Activated B cell treated with CpG ODN at 0.5 μM for 24 hours (primary cell): ENCODE measurements around the gene SYT1. TPM values are rescaled to one million over a fixed set of nuclear protein-coding genes. Genes with fewer than 3 reads are reported as not detected.

Experiments used
- ATAC-seq: fragments of 200-7000 bp; cut with Tn5 transposase; one replicate; pipeline ENCODE4 v1.10.0; 2021; ENCODE audit warnings: low read depth, mild to moderate bottlenecking, moderate library complexity
- CTCF ChIA-PET: fragments of 350-600 bp; sonication (Branson Sonifier 250); formaldehyde crosslinking; loops from one replicate; lab custom pipeline; 2021; ENCODE audit warnings: antibody characterized with exemption; lab: Charles Lee
- POLR2A ChIA-PET: fragments of 350-600 bp; sonication (Branson Sonifier 250); formaldehyde crosslinking; loops from one replicate; lab custom pipeline; 2021; ENCODE audit warnings: antibody characterized with exemption; lab: Charles Lee
- DNase-seq: peaks from one replicate; pipeline ENCODE4 v3.0.0; 2022
- H3K27ac Mint-ChIP-seq: one replicate; pipeline ENCODE4 v1.8.0; 2020; ENCODE audit warnings: mixed read lengths
- H3K27me3 Mint-ChIP-seq: one replicate; pipeline ENCODE4 v1.8.0; 2021; ENCODE audit warnings: mixed read lengths
- H3K36me3 Mint-ChIP-seq: one replicate; pipeline ENCODE4 v1.8.0; 2021; ENCODE audit warnings: low read depth, mixed read lengths
- H3K4me1 Mint-ChIP-seq: one replicate; pipeline ENCODE4 v1.8.0; 2021; ENCODE audit warnings: mixed read lengths
- H3K4me3 Mint-ChIP-seq: one replicate; pipeline ENCODE4 v1.8.0; 2020; ENCODE audit warnings: mild to moderate bottlenecking, mixed read lengths
- H3K9me3 Mint-ChIP-seq: one replicate; pipeline ENCODE4 v1.8.0; 2020; ENCODE audit warnings: mixed read lengths
- intact Hi-C: fragments of 100-400 bp; cut with micrococcal nuclease; formaldehyde crosslinking; loops from one replicate; pipeline ENCODE4 v1.15.1; 2024
- total RNA-seq: library from RNA; stranded (reverse); gene quantifications from 2 replicates; pipeline ENCODE4 v1.2.3, GENCODE V29; 2022
- TF ChIP-seq, protein P1 (sequence below): fragments of 200-600 bp; IDR thresholded peaks from one replicate; pipeline ENCODE4 v1.8.0; 2022; ENCODE audit warnings: antibody characterized with exemption, mild to moderate bottlenecking

SYT1 gene
- total RNA-seq, 1 donor from 2014 or later = 0.49 TPM

DNA sequence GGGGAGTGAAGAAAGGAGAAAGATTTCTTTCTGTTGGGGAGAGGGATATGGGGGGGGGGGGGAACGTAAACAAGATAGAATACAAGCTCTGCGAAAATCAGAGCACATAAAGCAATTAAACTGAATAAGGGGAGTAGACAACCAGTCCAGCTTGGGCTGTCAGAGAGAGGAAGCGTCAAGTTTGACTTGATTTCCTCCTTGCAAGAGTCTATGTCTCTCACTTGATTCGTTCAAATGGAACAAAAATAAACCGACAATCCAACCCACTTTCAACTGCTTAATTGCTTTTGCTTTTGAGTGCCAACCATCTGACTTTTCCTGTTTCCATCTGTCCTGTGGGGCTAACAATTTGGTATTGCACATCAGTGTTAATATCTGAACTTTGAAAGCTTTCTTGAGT, 942 bp downstream of the SYT1 start:
- TF ChIP-seq, protein P1, sequence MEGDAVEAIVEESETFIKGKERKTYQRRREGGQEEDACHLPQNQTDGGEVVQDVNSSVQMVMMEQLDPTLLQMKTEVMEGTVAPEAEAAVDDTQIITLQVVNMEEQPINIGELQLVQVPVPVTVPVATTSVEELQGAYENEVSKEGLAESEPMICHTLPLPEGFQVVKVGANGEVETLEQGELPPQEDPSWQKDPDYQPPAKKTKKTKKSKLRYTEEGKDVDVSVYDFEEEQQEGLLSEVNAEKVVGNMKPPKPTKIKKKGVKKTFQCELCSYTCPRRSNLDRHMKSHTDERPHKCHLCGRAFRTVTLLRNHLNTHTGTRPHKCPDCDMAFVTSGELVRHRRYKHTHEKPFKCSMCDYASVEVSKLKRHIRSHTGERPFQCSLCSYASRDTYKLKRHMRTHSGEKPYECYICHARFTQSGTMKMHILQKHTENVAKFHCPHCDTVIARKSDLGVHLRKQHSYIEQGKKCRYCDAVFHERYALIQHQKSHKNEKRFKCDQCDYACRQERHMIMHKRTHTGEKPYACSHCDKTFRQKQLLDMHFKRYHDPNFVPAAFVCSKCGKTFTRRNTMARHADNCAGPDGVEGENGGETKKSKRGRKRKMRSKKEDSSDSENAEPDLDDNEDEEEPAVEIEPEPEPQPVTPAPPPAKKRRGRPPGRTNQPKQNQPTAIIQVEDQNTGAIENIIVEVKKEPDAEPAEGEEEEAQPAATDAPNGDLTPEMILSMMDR = no peak
- H3K36me3 Mint-ChIP-seq = peaks cover 3% of the 10 kb centered on the region
- no peak for ATAC-seq
- POLR2A ChIA-PET = interaction anchor here (0.6 kb wide), 1 partner anchor 61 kb away, joined by 4 read pairs; no protein-coding TSS in a partner anchor
- H3K27me3 Mint-ChIP-seq = peaks cover 12% of the 10 kb centered on the region
- H3K4me3 Mint-ChIP-seq = peak overlapping the region; percentile 86
- DNase-seq = no peak
- no peaks in the 10 kb centered on the region for H3K9me3 Mint-ChIP-seq
- CTCF ChIA-PET = no interaction called here
- intact Hi-C loops = no loop called here
- peaks cover 25% of the 10 kb centered on the region for H3K4me1 Mint-ChIP-seq
- H3K27ac Mint-ChIP-seq = no peak overlapping the region

DNA sequence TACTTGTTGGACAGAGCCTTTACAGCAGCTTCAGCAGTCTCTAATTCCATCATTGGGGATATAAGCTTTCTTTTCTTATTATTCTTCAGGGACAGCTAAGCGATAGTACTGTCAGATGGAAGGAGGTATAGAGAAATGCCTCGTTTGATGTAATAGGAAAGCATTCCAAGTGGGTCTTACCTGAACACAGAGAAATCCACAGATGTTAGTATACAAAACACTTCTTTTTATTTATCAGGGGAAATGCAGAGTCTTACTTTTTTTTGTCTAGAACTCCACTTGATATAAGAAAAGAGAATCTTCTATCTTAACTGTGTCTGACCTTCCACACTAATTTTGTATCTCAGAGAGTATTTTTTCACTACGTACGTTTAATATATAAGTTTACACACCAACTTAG, 1.9 kb downstream of the SYT1 start:
- Mint-ChIP-seq H3K9me3 (no peaks in the 10 kb centered on the region), H3K4me1 (peaks cover 30% of the 10 kb centered on the region), H3K27ac (no peak overlapping the region), H3K4me3 (no peak overlapping the region), H3K36me3 (peaks cover 3% of the 10 kb centered on the region), H3K27me3 (peaks cover 12% of the 10 kb centered on the region)
- DNase-seq (no peak), ATAC-seq (no peak)
- ChIA-PET POLR2A (no interaction called here), CTCF (no interaction called here)
- TF ChIP-seq, protein P1 = no peak
- intact Hi-C loops = no loop called here

DNA sequence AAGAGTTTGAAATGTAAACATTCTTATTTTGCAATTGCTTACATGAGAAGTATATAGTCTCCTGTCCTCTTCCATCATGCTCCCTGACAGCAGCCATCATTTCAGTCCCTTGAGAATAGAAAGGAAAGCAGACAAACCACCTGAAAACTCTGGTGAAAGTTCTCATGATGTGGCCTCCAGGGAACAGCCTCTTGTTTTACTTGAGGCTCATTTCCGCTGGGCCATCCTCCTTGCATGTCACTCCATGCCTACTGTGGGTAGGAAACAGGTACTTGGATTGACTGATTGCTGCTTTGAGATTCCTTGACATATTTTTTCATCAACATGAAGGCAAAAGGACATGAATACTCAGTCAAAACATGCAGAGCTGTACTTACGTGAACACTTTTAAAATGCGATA, 6.0 kb downstream of the SYT1 start:
- no peak for DNase-seq
- no peak for ATAC-seq
- no peaks in the 10 kb centered on the region for H3K36me3 Mint-ChIP-seq
- no peak overlapping the region for H3K4me3 Mint-ChIP-seq
- H3K9me3 Mint-ChIP-seq = no peaks in the 10 kb centered on the region
- POLR2A ChIA-PET = no interaction called here
- TF ChIP-seq, protein P1 = no peak
- intact Hi-C loops = no loop called here
- CTCF ChIA-PET = no interaction called here
- H3K27me3 Mint-ChIP-seq = no peaks in the 10 kb centered on the region
- no peak overlapping the region for H3K27ac Mint-ChIP-seq
- H3K4me1 Mint-ChIP-seq = peaks cover 10% of the 10 kb centered on the region

DNA sequence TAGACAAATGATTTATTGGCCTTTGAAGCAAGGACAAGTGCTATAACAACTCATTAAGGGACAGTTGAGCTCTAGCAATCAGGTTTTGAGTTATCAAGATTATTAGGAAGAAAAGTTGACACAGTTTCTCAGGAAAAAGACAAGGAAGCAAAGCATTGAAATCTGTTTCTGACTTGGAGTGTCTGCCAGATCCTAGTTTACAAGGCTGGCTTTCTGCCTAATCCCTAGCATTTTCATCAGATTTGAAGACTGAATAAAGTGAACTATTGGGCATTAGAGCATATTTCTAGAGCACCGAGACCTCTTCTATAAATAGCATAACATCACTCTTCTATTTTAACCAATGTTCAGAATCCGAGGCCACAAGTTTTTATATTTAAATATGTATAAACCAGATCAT, 7.0 kb downstream of the SYT1 start:
- Mint-ChIP-seq H3K9me3 (no peaks in the 10 kb centered on the region), H3K4me1 (peaks cover 9% of the 10 kb centered on the region), H3K27me3 (no peaks in the 10 kb centered on the region), H3K36me3 (no peaks in the 10 kb centered on the region), H3K27ac (no peak overlapping the region), H3K4me3 (no peak overlapping the region)
- intact Hi-C loops = no loop called here
- no peak for ATAC-seq
- CTCF ChIA-PET = no interaction called here
- POLR2A ChIA-PET = no interaction called here
- TF ChIP-seq, protein P1 = no peak
- DNase-seq = no peak

DNA sequence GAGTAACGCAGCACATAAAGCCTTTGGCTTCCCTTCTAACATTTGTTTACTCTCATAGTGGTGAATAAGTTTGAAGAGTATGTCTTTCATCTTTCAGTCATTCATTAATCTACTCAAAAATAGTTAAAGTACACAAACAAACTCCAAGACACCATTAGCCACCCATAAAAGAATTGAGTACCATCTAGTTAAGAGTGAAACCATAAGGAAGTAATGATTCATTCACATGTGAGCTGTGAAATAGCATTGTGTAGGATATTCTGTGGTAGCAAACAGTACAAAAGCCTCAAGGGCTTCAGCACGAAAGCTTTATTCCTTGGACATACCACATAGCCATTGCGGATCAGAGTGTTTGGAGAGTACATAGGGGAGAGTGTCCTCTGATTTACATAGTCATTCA, 13.9 kb downstream of the SYT1 start:
- ChIA-PET POLR2A (no interaction called here), CTCF (no interaction called here)
- no peak for DNase-seq
- intact Hi-C loops = no loop called here
- Mint-ChIP-seq H3K4me3 (no peak overlapping the region), H3K27me3 (no peaks in the 10 kb centered on the region), H3K9me3 (no peaks in the 10 kb centered on the region), H3K36me3 (no peaks in the 10 kb centered on the region), H3K27ac (no peak overlapping the region), H3K4me1 (no peaks in the 10 kb centered on the region)
- TF ChIP-seq, protein P1 = no peak
- ATAC-seq = no peak
